Peyer's patch (tissue), 4 donors: ENCODE data around the gene LYRM1.

Source experiments
- POLR2A ChIP-seq, 2 donors: fragments of 450-650 bp; IDR thresholded peaks; one replicate each; pipeline ENCODE4 v1.5.1; 2017; ENCODE audit warnings: antibody characterized with exemption in 2 of 2, mild to moderate bottlenecking in 2 of 2, moderate library complexity in 2 of 2
- TF ChIP-seq, protein P1 (sequence below), 6 experiments: fragments of 450-650 bp in 4 of 6; fragments of 200-600 bp in 2 of 6; sonication (generic) in 1 of 6; IDR thresholded peaks; one replicate each; pipeline ENCODE4 v1.5.1; 2017 to 2019; ENCODE audit warnings: antibody characterized with exemption in 6 of 6, mild to moderate bottlenecking in 3 of 6, moderate library complexity in 1 of 6

DNA sequence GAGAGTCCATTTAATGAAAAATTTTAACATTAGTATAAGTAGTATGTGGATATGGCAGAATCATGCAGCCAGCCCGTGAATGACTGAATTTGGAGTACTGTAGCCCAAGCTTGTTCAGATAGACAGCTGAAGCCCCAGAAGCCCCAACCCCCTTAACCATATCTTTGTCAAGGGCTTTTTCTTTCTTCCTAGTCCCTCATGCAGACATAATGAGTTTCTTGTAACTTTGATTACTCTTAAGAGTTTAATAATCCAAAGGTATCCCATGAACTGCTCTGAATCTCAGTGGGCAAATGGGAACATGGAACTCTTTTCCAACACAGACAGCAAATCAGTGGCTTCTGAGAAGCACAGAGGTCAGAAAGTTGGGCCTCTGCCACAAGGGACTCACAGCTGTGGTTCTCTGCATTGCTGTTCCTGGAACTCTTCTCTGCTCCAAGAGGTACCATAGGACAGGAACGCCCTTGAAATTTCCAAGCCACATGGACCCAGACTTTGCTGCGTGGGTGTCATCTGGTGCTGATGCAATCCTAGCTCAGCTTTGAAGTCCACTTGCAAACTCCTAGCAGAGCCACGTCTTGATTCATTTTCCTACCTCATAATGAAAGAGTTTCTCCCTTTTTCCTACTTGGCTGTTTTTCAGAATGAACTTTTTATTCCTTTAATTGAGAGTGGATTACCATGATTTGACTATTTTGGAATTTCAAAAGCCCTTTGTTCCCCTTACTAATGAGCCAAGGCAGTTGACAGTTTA lies 18.1 kb downstream of the LYRM1 start:
- TF ChIP-seq, protein P1, sequence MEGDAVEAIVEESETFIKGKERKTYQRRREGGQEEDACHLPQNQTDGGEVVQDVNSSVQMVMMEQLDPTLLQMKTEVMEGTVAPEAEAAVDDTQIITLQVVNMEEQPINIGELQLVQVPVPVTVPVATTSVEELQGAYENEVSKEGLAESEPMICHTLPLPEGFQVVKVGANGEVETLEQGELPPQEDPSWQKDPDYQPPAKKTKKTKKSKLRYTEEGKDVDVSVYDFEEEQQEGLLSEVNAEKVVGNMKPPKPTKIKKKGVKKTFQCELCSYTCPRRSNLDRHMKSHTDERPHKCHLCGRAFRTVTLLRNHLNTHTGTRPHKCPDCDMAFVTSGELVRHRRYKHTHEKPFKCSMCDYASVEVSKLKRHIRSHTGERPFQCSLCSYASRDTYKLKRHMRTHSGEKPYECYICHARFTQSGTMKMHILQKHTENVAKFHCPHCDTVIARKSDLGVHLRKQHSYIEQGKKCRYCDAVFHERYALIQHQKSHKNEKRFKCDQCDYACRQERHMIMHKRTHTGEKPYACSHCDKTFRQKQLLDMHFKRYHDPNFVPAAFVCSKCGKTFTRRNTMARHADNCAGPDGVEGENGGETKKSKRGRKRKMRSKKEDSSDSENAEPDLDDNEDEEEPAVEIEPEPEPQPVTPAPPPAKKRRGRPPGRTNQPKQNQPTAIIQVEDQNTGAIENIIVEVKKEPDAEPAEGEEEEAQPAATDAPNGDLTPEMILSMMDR (IDR thresholded peaks at IDR 0.05), result no peak
- TF ChIP-seq POLR2A (IDR thresholded peaks at IDR 0.05), result no peak
